ENCODE results near the gene PPARA. TPM values are rescaled to one million over a fixed set of nuclear protein-coding genes. Genes with fewer than 3 reads are reported as not detected.
"Not testable (repeated sequence)": the region's sequence is repeated elsewhere in the genome, so short reads cannot be mapped to it uniquely, and the experiment has no call there.

The PPARA gene
- total and polyA plus RNA-seq, 2 experiments from 2014 or later: 8.7 to 14.4 TPM

- in situ Hi-C loops (cut with MboI): no loop called here
- Histone ChIP-seq H3K36me3 (ENCODE audit: low read depth) (no peaks in the 10 kb centered on the region), H3K79me2 (ENCODE audit: insufficient read depth) (no peaks in the 10 kb centered on the region), H3K4me3 (peak overlapping the region; percentile 35; the same call in 1 of the 2 replicates), H3K4me1 (ENCODE audit: insufficient read depth) (0 out of 2 replicates have a peak, but pooled peaks cover 3% of the 10 kb centered on the region), H3K9ac (no peak overlapping the region), H2AFZ (peak overlapping the region; percentile 56; the same call in 1 of the 2 replicates), H3K27ac (no peak overlapping the region), H3K4me2 (ENCODE audit: unreplicated experiment) (peak overlapping the region; percentile 17), H4K20me1 (ENCODE audit: insufficient read depth) (no peaks in the 10 kb centered on the region), H3K9me3 (ENCODE audit: low read depth) (no peaks in the 10 kb centered on the region), H3K27me3 (replicated peaks; ENCODE audit: insufficient read depth) (peaks cover 3% of the 10 kb centered on the region; the same call in 1 of the 2 replicates), H3F3A (ENCODE audit: insufficient read depth) (0 out of 2 replicates have a peak, but pooled peaks cover 8% of the 10 kb centered on the region), H3K9me2 (ENCODE audit: insufficient read depth) (no peaks in the 10 kb centered on the region)
- DNase-seq: peak; percentile 67
- TF ChIP-seq EZH2 (IDR thresholded peaks at IDR 0.05; ENCODE audit: insufficient read depth, poor library complexity, severe bottlenecking) (no peak), EZH2phosphoT487 (IDR thresholded peaks at IDR 0.05; ENCODE audit: insufficient read depth, low read depth) (no peak)
- 17 to 21% methylated on average over 64 to 91 of the region's 109 CpGs for WGBS, 2 experiments (ENCODE audit: low coverage in 1 of 2, low lambda C conversion rate in 2 of 2, missing lambda C conversion rate in 2 of 2)
These were observed 112.3 kb downstream of the PPARA start for GRCh38 chr22:46262449-46263215.

- H3K79me2 ChIP-seq (ENCODE audit: insufficient read depth): no peaks in the 10 kb centered on the region
- peak within 1 kb of the TSS; percentile 17 for H3K4me2 ChIP-seq (ENCODE audit: unreplicated experiment)
- no peaks in the 10 kb centered on the region for H4K20me1 ChIP-seq (ENCODE audit: insufficient read depth)
- 27 to 40% methylated on average over 19 to 30 of the region's 30 CpGs for WGBS, 2 experiments (ENCODE audit: low coverage in 1 of 2, low lambda C conversion rate in 2 of 2, missing lambda C conversion rate in 2 of 2)
- 0 out of 2 replicates have a peak, but pooled peaks cover 8% of the 10 kb centered on the region for H3F3A ChIP-seq (ENCODE audit: insufficient read depth)
- H3K9me2 ChIP-seq (ENCODE audit: insufficient read depth): no peaks in the 10 kb centered on the region
- peaks cover 3% of the 10 kb centered on the region; the same call in 1 of the 2 replicates for H3K27me3 ChIP-seq (replicated peaks; ENCODE audit: insufficient read depth)
- no peak for TF ChIP-seq EZH2phosphoT487 (IDR thresholded peaks at IDR 0.05; ENCODE audit: insufficient read depth, low read depth)
- no peak for TF ChIP-seq EZH2 (IDR thresholded peaks at IDR 0.05; ENCODE audit: insufficient read depth, poor library complexity, severe bottlenecking)
- no peaks in the 10 kb centered on the region for H3K9me3 ChIP-seq (ENCODE audit: low read depth)
- H3K36me3 ChIP-seq (ENCODE audit: low read depth): no peaks in the 10 kb centered on the region
- 0 out of 2 replicates have a peak, but pooled peaks cover 3% of the 10 kb centered on the region for H3K4me1 ChIP-seq (ENCODE audit: insufficient read depth)
- no peak for DNase-seq
- H3K9ac ChIP-seq: no peak within 1 kb of the TSS
- peak within 1 kb of the TSS; percentile 56; the same call in 1 of the 2 replicates for H2AFZ ChIP-seq
- H3K4me3 ChIP-seq: peak within 1 kb of the TSS; percentile 35; the same call in 1 of the 2 replicates
- in situ Hi-C loops (cut with MboI): no loop called here
- no peak within 1 kb of the TSS for H3K27ac ChIP-seq
These were observed 112.9 kb downstream of the PPARA start, which contains the start of gene PKDREJ for GRCh38 chr22:46263216-46263590. Gene PKDREJ (minus strand): TSS chr22:46263343. CDS start chr22:46263322, 21 bp downstream.

GRCh38 chr22:46264520-46264919 is 114.2 kb downstream of the PPARA start:
- H3F3A ChIP-seq (ENCODE audit: insufficient read depth); H4K20me1 ChIP-seq (ENCODE audit: insufficient read depth); H2AFZ ChIP-seq; H3K9ac ChIP-seq; H3K36me3 ChIP-seq (ENCODE audit: low read depth); H3K79me2 ChIP-seq (ENCODE audit: insufficient read depth); DNase-seq; H3K27me3 ChIP-seq (replicated peaks; ENCODE audit: insufficient read depth); H3K9me2 ChIP-seq (ENCODE audit: insufficient read depth); H3K4me2 ChIP-seq (ENCODE audit: unreplicated experiment); H3K4me3 ChIP-seq; in situ Hi-C loops (cut with MboI); H3K27ac ChIP-seq; H3K9me3 ChIP-seq (ENCODE audit: low read depth): not testable (repeated sequence)
- 87 to 88% methylated on average over 6 of the region's 6 CpGs for WGBS, 2 experiments (ENCODE audit: low coverage in 1 of 2, low lambda C conversion rate in 2 of 2, missing lambda C conversion rate in 2 of 2)
- peaks cover 12% of the 10 kb centered on the region; the same call in 1 of the 2 replicates for H3K4me1 ChIP-seq (ENCODE audit: insufficient read depth)

- H3F3A ChIP-seq (ENCODE audit: insufficient read depth); H3K9me2 ChIP-seq (ENCODE audit: insufficient read depth); H3K79me2 ChIP-seq (ENCODE audit: insufficient read depth); H3K27ac ChIP-seq; H3K9me3 ChIP-seq (ENCODE audit: low read depth); H3K4me2 ChIP-seq (ENCODE audit: unreplicated experiment); in situ Hi-C loops (cut with MboI); H3K36me3 ChIP-seq (ENCODE audit: low read depth); DNase-seq; H2AFZ ChIP-seq; H3K4me3 ChIP-seq; H3K9ac ChIP-seq; H4K20me1 ChIP-seq (ENCODE audit: insufficient read depth); H3K27me3 ChIP-seq (replicated peaks; ENCODE audit: insufficient read depth): not testable (repeated sequence)
- H3K4me1 ChIP-seq (ENCODE audit: insufficient read depth): peaks cover 12% of the 10 kb centered on the region; the same call in 1 of the 2 replicates
- 69 to 76% methylated on average over 4 of the region's 4 CpGs for WGBS, 2 experiments (ENCODE audit: low coverage in 1 of 2, low lambda C conversion rate in 2 of 2, missing lambda C conversion rate in 2 of 2)
These were observed 115.3 kb downstream of the PPARA start for GRCh38 chr22:46265627-46266026.

All from GM23248 (cell line).